CD4-positive, alpha-beta T cell (primary cell): ENCODE data around the gene BCL2. TPM values are rescaled to one million over a fixed set of nuclear protein-coding genes. Genes with fewer than 3 reads are reported as not detected.
"Not testable (repeated sequence)": the region's sequence is repeated elsewhere in the genome, so short reads cannot be mapped to it uniquely, and the experiment has no call there.

Experiments used
- ATAC-seq: fragments of 200-7000 bp; cut with Tn5 transposase; one replicate; pipeline ENCODE4 v1.10.0; 2022; ENCODE audit warnings: mild to moderate bottlenecking; ENCODE audit not compliant: poor library complexity
- CTCF ChIA-PET: fragments of 350-600 bp; sonication (Branson Sonifier 250); formaldehyde crosslinking; loops from one replicate; lab custom pipeline; 2021; ENCODE audit warnings: antibody characterized with exemption, inconsistent platforms; lab: Charles Lee
- POLR2A ChIA-PET: fragments of 350-600 bp; sonication (Branson Sonifier 250); formaldehyde crosslinking; loops from one replicate; lab custom pipeline; 2021; ENCODE audit warnings: antibody characterized with exemption, inconsistent platforms; lab: Charles Lee
- DNase-seq, 14 experiments: peaks; one replicate each; pipeline ENCODE4 v3.0.0-alpha.2; 2013 to 2020; ENCODE audit warnings: mixed read lengths in 2 of 14
- H3K27ac ChIP-seq, 2 donors: one replicate each; pipeline versions ENCODE4 v1.5.1 to v1.7.0; 2013; ENCODE audit warnings: low read length in 2 of 2, low read depth in 1 of 2, mild to moderate bottlenecking in 1 of 2
- H3K27me3 ChIP-seq, 2 experiments: 1 replicate in 1 of 2; 2 replicates in 1 of 2; pipeline versions ENCODE4 v1.6.1 to v1.7.0; 2013; ENCODE audit warnings: low read length in 2 of 2, control low read depth in 1 of 2, mild to moderate bottlenecking in 1 of 2, moderate library complexity in 1 of 2; ENCODE audit not compliant: insufficient read depth in 2 of 2, control insufficient read depth in 1 of 2
- H3K36me3 ChIP-seq: one replicate; pipeline ENCODE4 v1.6.1; 2013; ENCODE audit warnings: low read length, control low read depth; ENCODE audit not compliant: insufficient read depth
- H3K4me1 ChIP-seq: one replicate; pipeline ENCODE4 v1.6.1; 2013; ENCODE audit warnings: low read length, control low read depth; ENCODE audit not compliant: insufficient read depth
- H3K4me3 ChIP-seq: one replicate; pipeline ENCODE4 v1.5.1; 2013; ENCODE audit warnings: mild to moderate bottlenecking, low read length, moderate library complexity
- H3K9me3 ChIP-seq, 2 experiments: 1 replicate in 1 of 2; 2 replicates in 1 of 2; pipeline versions ENCODE4 v1.6.1 to v1.7.0; 2013; ENCODE audit warnings: low read length in 2 of 2, mild to moderate bottlenecking in 2 of 2, control low read depth in 1 of 2, moderate library complexity in 1 of 2; ENCODE audit not compliant: control insufficient read depth in 1 of 2, insufficient read depth in 1 of 2
- H3K27ac Mint-ChIP-seq: one replicate; pipeline ENCODE4 v1.8.0; 2020; ENCODE audit warnings: mixed read lengths
- H3K27me3 Mint-ChIP-seq: one replicate; pipeline ENCODE4 v1.8.0; 2021; ENCODE audit warnings: mixed read lengths
- H3K36me3 Mint-ChIP-seq: one replicate; pipeline ENCODE4 v1.8.0; 2021; ENCODE audit warnings: low read depth, mixed read lengths
- H3K4me1 Mint-ChIP-seq: one replicate; pipeline ENCODE4 v1.8.0; 2021; ENCODE audit warnings: low read depth, mixed read lengths
- H3K4me3 Mint-ChIP-seq: one replicate; pipeline ENCODE4 v1.8.0; 2020; ENCODE audit warnings: mild to moderate bottlenecking, mixed read lengths
- H3K9me3 Mint-ChIP-seq: one replicate; pipeline ENCODE4 v1.8.0; 2020; ENCODE audit warnings: mixed read lengths
- CTCF ChIP-seq: fragments of 200-600 bp; IDR thresholded peaks from one replicate; pipeline ENCODE4 v1.8.0; 2022; ENCODE audit warnings: antibody characterized with exemption, mild to moderate bottlenecking
- intact Hi-C, 2 experiments: fragments of 100-400 bp; cut with DNase I in 1 of 2; cut with micrococcal nuclease in 1 of 2; formaldehyde crosslinking; loops; one replicate each; pipeline versions ENCODE4 v1.15.1 to v1.9.0; 2023 to 2025; cut with DNase I, micrococcal nuclease
- total RNA-seq, 174 experiments: library from RNA in 2 of 174; stranded (reverse) in 2 of 174; gene quantifications; one replicate each; pipeline ENCODE4 v1.2.3 and lab custom pipeline; 2021 to 2026

BCL2 gene
- total RNA-seq, 2 experiments from 2014 or later, result 40.1 to 40.3 TPM

DNA sequence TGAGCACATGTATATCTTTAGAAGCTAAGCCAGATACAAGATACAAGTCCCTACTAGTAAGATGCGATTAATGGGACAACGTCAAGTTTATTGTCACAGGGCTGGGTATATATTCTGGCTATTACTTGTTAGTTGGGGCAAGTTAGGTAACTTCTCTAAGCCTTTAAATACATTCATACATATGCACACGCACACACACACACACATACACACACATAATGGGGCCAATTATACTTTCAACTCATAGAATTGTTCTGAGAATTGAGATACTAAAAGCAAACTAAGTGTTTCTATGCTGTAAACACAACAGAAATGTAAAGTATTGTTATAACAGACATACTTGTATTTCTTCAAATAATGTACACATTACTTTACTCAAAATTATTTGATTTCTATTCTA is 116.1 kb downstream of the BCL2 start:
- ChIA-PET CTCF (interaction anchor here (1.1 to 2.5 kb wide), 2 partner anchors 13 to 115 kb away, joined by 3 to 11 read pairs; no protein-coding TSS in a partner anchor), POLR2A (interaction anchor here (2.7 kb wide), 1 partner anchor 13 kb away, joined by 8 read pairs; no protein-coding TSS in a partner anchor)
- DNase-seq (no peak), ATAC-seq (no peak)
- Mint-ChIP-seq H3K27me3 (no peaks in the 10 kb centered on the region), H3K4me3 (no peak overlapping the region), H3K27ac (peak overlapping the region; percentile 99), H3K9me3 (no peaks in the 10 kb centered on the region), H3K36me3 (no peaks in the 10 kb centered on the region), H3K4me1 (peaks cover 71% of the 10 kb centered on the region)
- Histone ChIP-seq H3K4me3 (no peak overlapping the region), H3K27me3 (no peaks in the 10 kb centered on the region), H3K4me1 (peaks cover 73% of the 10 kb centered on the region), H3K36me3 (peaks cover under 1% of the 10 kb centered on the region), H3K27ac (no peak overlapping the region), H3K9me3 (no peaks in the 10 kb centered on the region)
- TF ChIP-seq CTCF, result no peak
- intact Hi-C loops, result loop anchor here in 1 of 2 experiments (5.0 kb wide), 1 partner anchor 34 kb away; no protein-coding TSS in a partner anchor

GRCh38 chr18:63202828-63203227 is 116.7 kb downstream of the BCL2 start:
- no peak overlapping the region for H3K4me3 Mint-ChIP-seq

GRCh38 chr18:63201456-63201855 is 118.1 kb downstream of the BCL2 start:
- H3K4me1 ChIP-seq, result peaks cover 71% of the 10 kb centered on the region
- DNase-seq, H3K9me3 Mint-ChIP-seq, H3K27me3 ChIP-seq, H3K36me3 ChIP-seq, H3K27me3 Mint-ChIP-seq, H3K27ac Mint-ChIP-seq, H3K4me3 Mint-ChIP-seq, H3K27ac ChIP-seq, H3K4me3 ChIP-seq, ATAC-seq, H3K36me3 Mint-ChIP-seq, H3K9me3 ChIP-seq: not testable (repeated sequence)
- intact Hi-C loops, result loop anchor here (2.0 to 5.0 kb wide), 3 partner anchors 15 to 117 kb away; partner anchors contain the start of gene BCL2 (in 1 of the 2)
- H3K4me1 Mint-ChIP-seq, result peaks cover 50% of the 10 kb centered on the region
- ChIA-PET CTCF (interaction anchor here (2.2 kb wide), 1 partner anchor 117 kb away, joined by 12 read pairs; no protein-coding TSS in a partner anchor), POLR2A (interaction anchor here (1.5 kb wide), 1 partner anchor 13 kb away, joined by 6 read pairs; no protein-coding TSS in a partner anchor)

More at GRCh38 chr18:63202828-63203227, 116.7 kb downstream of the BCL2 start:
- no peak for DNase-seq
- Histone ChIP-seq H3K27me3 (no peaks in the 10 kb centered on the region), H3K9me3 (no peaks in the 10 kb centered on the region), H3K4me1 (peaks cover 75% of the 10 kb centered on the region), H3K36me3 (no peaks in the 10 kb centered on the region), H3K27ac (no peak overlapping the region), H3K4me3 (no peak overlapping the region)
- no peaks in the 10 kb centered on the region for H3K36me3 Mint-ChIP-seq
- H3K27ac Mint-ChIP-seq, result no peak overlapping the region
- TF ChIP-seq CTCF, result no peak
- peaks cover 64% of the 10 kb centered on the region for H3K4me1 Mint-ChIP-seq
- no peaks in the 10 kb centered on the region for H3K9me3 Mint-ChIP-seq
- ATAC-seq, result no peak
- intact Hi-C loops, result loop anchor here in 1 of 2 experiments (5.0 kb wide), 1 partner anchor 34 kb away; no protein-coding TSS in a partner anchor
- H3K27me3 Mint-ChIP-seq, result no peaks in the 10 kb centered on the region
- ChIA-PET CTCF (interaction anchor here (2.5 kb wide), 1 partner anchor 116 kb away, joined by 11 read pairs; no protein-coding TSS in a partner anchor), POLR2A (no interaction called here)
